Rectal smooth muscle tissue (tissue), 1 donor: Measurements from ENCODE around the gene GRIK2.

Source experiments
- H3K27ac ChIP-seq: one replicate; pipeline ENCODE4 v1.7.0; 2013; ENCODE audit warnings: low read depth, low read length, inconsistent platforms
- H3K27me3 ChIP-seq: one replicate; pipeline ENCODE4 v1.7.0; 2013; ENCODE audit warnings: low read length; ENCODE audit not compliant: control insufficient read depth, insufficient read depth
- H3K36me3 ChIP-seq: one replicate; pipeline ENCODE4 v1.7.0; 2013; ENCODE audit warnings: low read length; ENCODE audit not compliant: control insufficient read depth, insufficient read depth
- H3K4me1 ChIP-seq: one replicate; pipeline ENCODE4 v1.7.0; 2013; ENCODE audit warnings: low read length; ENCODE audit not compliant: control insufficient read depth, insufficient read depth
- H3K4me3 ChIP-seq: one replicate; pipeline ENCODE4 v1.7.0; 2013; ENCODE audit warnings: low read length
- H3K9ac ChIP-seq: one replicate; pipeline ENCODE4 v1.7.0; 2013; ENCODE audit warnings: low read length

GRIK2 gene

DNA sequence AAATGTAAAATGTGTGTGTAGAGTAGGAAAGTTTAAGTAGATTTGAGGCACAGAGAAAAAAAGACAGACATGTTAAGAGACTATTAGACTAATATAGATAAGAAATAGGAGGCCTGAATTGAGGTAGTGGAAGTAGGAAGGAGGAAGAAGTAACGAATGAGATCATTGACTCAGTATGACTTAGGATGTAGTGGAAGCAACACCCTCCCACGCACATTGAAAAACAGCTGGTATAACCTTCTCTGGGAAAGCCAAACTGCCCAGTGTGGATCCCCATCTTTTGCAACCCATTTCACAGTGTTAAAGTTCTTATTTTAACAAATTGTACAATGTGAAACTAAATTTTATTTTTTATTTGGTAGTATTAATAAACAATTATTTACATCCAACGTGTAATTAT is 89.1 kb downstream of the GRIK2 start:
- no peak overlapping the region for H3K27ac ChIP-seq
- no peaks in the 10 kb centered on the region for H3K4me1 ChIP-seq
- no peak overlapping the region for H3K4me3 ChIP-seq
- no peaks in the 10 kb centered on the region for H3K36me3 ChIP-seq
- no peak overlapping the region for H3K9ac ChIP-seq
- no peaks in the 10 kb centered on the region for H3K27me3 ChIP-seq

DNA sequence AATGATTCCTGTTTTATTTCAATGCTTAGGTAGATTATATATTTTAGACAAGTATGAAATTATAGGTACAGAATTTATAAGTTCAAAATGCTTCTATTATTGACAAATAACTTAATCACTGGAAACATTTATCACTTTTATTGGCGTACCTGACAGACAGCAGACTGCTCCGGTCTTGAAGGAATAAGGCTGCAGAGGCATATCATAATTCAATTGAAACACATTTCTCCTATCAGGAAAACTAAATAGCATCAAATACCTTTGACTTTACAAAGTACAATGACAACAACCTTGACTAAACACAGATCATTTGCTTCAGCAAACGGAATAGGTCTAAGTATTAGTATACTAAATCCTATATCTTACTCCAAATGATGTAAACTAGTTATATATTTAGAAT is 91.3 kb downstream of the GRIK2 start:
- H3K36me3 ChIP-seq = no peaks in the 10 kb centered on the region
- no peak overlapping the region for H3K27ac ChIP-seq
- no peaks in the 10 kb centered on the region for H3K27me3 ChIP-seq
- no peaks in the 10 kb centered on the region for H3K4me1 ChIP-seq
- no peak overlapping the region for H3K9ac ChIP-seq
- no peak overlapping the region for H3K4me3 ChIP-seq

DNA sequence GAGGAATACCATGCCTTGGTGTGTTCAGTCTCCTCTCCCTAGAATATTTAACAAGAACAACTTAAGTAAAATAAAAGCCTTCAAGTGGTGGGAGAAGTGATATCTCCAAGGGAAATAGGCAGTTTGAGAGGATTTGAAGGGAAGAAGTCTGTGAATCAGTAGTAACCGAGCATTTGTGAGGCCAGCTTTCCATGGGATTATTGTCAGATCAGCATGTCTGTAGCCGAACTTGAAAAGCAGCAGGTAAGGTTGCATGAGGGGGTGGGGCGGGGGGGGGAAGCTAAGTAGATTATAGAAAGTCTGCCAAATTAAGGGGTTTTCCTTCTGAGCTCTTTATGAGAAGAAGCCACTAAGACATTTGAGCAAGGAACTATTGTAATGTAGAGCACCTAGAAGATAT is 92.6 kb downstream of the GRIK2 start:
- H3K9ac ChIP-seq = no peak overlapping the region
- no peaks in the 10 kb centered on the region for H3K36me3 ChIP-seq
- H3K27ac ChIP-seq = no peak overlapping the region
- H3K27me3 ChIP-seq = no peaks in the 10 kb centered on the region
- no peak overlapping the region for H3K4me3 ChIP-seq
- no peaks in the 10 kb centered on the region for H3K4me1 ChIP-seq

DNA sequence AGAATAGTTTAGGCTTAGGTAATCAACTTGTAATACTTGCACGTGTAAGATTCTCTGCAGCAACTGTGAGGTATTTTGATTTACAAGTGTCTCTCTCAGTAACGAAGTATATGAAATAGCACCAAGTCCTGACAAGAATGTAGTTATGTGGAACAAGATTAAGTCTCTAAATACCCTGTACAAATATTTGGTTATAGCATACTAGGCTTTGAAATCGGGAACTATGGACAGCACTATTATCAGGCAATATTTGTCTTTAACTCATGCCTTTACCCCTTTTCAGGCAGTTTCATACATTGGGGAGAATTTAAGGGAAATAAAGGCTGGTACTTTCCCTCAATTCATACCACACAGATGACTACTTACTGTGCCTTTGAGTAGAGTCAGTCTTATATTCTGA is 93.2 kb downstream of the GRIK2 start:
- Histone ChIP-seq H3K36me3 (no peaks in the 10 kb centered on the region), H3K4me1 (no peaks in the 10 kb centered on the region), H3K4me3 (no peak overlapping the region), H3K27ac (no peak overlapping the region), H3K9ac (no peak overlapping the region), H3K27me3 (no peaks in the 10 kb centered on the region)

DNA sequence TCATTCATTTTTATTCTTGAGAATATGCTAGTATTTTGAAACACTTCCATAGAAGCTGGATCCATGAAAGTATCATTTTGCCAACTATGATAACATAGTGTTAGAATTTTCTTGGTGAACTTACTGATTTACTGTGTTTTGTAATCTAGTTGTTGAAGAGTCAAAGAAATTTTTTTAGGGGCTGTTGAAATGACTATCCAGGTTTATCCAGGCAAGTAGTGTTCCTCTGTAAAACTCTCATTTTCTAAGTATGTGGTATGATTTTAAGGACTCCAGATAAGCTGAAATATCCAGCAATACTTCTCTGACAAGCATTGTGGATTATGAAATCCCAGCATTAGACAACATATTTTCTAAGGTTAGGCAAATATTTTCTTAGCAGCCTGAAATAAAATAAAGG is 95.9 kb downstream of the GRIK2 start:
- Histone ChIP-seq H3K4me1 (no peaks in the 10 kb centered on the region), H3K27me3 (no peaks in the 10 kb centered on the region), H3K36me3 (no peaks in the 10 kb centered on the region), H3K27ac (no peak overlapping the region), H3K4me3 (no peak overlapping the region), H3K9ac (no peak overlapping the region)

DNA sequence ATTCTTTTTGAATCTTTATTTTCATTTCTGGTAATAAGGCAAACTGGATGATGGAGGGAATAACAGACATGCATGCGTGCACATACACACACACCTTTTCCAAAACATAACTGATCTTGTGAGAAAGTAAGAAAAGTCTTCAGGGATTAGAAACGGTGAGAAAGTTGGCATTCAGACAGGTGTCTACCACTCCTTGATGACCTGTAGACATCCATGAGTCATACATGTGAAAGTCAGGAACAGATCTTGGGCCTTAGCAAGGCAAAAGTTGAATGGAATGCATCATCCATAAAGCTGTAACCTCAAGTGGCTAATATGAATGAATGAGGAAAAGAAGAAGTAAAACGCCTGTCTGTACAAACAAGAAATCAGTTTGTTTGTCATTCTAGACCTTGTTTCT is 97.3 kb downstream of the GRIK2 start:
- Histone ChIP-seq H3K4me1 (no peaks in the 10 kb centered on the region), H3K27ac (no peak overlapping the region), H3K36me3 (no peaks in the 10 kb centered on the region), H3K4me3 (no peak overlapping the region), H3K27me3 (no peaks in the 10 kb centered on the region), H3K9ac (no peak overlapping the region)

DNA sequence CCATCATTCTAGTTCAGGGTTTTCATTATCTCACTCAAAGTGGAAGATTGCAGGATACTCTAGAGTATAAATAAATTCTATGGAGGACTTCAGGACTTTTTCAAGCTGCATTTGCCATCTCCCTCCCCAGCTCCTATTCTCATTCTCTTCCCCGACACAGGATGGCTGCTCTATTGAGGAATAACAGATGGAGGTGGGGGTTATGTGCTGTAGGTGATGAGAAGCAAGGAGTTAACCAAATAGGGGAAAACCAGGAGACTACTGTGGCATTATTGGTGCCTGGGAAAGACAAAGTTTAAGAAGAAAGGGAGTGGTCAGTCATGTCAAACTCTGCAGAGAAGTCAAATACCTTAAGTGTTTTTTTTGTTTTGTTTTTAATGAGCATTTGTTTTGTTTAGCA is 109.3 kb downstream of the GRIK2 start:
- H3K36me3 ChIP-seq = no peaks in the 10 kb centered on the region
- H3K27me3 ChIP-seq = no peaks in the 10 kb centered on the region
- H3K9ac ChIP-seq = no peak overlapping the region
- no peaks in the 10 kb centered on the region for H3K4me1 ChIP-seq
- no peak overlapping the region for H3K4me3 ChIP-seq
- no peak overlapping the region for H3K27ac ChIP-seq

DNA sequence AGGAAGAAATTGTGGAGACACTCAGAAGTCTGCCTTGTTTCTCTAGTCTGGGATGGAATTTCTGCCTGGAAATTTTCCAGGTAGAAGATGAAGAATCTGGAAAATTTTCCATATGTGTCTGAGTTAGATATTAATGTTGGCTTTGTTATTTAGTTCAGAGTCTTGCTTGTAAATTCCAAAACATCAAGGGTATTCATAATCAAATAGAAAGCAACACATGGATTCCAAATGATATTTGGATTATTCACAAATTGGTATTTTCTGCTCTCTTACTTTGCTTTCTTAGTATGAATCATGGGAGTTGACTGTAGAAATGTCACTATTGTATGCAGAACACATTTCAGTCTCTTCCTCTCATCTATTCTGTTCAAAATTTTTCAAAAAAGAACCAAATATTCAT is 116.0 kb downstream of the GRIK2 start:
- no peak overlapping the region for H3K4me3 ChIP-seq
- H3K4me1 ChIP-seq = no peaks in the 10 kb centered on the region
- no peak overlapping the region for H3K27ac ChIP-seq
- no peaks in the 10 kb centered on the region for H3K36me3 ChIP-seq
- H3K27me3 ChIP-seq = no peaks in the 10 kb centered on the region
- no peak overlapping the region for H3K9ac ChIP-seq

DNA sequence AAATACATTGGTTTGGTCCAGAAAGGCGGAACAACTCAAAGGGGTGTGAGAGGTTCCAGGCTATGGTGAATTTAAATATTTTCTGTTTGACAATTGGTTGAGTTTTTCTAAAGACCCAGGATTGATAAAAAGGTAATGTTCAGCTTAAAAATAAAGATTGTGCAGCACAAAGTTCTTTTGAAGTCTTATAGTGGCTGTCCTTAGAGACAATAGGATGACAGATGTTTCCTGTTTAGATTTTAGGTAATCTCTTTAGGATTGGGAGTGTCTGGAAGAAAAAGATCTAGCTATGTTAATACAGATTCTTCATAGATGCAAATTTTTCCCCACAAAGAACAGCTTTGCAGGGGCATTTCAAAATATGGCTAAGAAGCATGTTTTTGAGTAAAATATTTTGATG is 119.7 kb downstream of the GRIK2 start:
- H3K4me1 ChIP-seq = no peaks in the 10 kb centered on the region
- no peaks in the 10 kb centered on the region for H3K27me3 ChIP-seq
- H3K36me3 ChIP-seq = no peaks in the 10 kb centered on the region
- no peak overlapping the region for H3K9ac ChIP-seq
- no peak overlapping the region for H3K27ac ChIP-seq
- no peak overlapping the region for H3K4me3 ChIP-seq

DNA sequence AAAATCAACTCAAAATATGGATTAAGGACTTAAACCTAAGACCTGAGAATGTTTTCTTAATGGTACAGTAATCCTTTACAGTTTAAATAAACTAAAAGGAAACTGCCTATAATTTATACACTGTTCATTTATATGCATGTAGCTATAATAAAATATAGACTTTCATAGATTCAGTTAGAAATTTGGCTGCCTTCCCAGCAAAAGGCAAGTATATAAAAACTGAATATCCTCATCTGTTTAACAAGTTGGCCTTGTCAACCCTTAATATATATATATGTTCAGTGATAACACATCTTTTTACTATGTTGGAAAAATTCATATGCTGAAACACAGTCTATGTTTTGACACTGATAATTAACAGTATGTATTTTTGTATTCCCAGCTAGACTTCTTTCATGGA is 123.1 kb downstream of the GRIK2 start:
- Histone ChIP-seq H3K9ac (no peak overlapping the region), H3K36me3 (no peaks in the 10 kb centered on the region), H3K27me3 (no peaks in the 10 kb centered on the region), H3K4me3 (no peak overlapping the region), H3K27ac (no peak overlapping the region), H3K4me1 (no peaks in the 10 kb centered on the region)

DNA sequence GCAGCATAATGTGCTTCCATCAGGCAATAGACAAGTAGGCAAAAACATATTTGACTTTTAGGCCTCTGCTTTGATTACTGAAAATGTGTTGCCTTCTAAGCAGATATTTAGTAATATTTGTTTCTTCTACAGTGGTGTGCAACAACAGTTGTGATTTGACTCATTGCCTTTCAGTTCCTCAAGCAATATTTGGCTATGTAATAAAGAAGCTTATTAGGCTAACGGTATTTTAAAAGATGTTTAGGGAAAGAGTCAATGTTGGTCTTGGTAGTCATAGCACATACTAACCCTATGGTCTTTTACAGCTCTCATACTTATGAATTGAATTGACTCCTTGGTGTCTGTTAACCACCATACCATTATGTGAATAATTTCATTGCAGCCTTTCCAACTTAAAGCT is 124.1 kb downstream of the GRIK2 start:
- Histone ChIP-seq H3K4me1 (no peaks in the 10 kb centered on the region), H3K27ac (no peak overlapping the region), H3K9ac (no peak overlapping the region), H3K4me3 (no peak overlapping the region), H3K36me3 (no peaks in the 10 kb centered on the region), H3K27me3 (no peaks in the 10 kb centered on the region)

DNA sequence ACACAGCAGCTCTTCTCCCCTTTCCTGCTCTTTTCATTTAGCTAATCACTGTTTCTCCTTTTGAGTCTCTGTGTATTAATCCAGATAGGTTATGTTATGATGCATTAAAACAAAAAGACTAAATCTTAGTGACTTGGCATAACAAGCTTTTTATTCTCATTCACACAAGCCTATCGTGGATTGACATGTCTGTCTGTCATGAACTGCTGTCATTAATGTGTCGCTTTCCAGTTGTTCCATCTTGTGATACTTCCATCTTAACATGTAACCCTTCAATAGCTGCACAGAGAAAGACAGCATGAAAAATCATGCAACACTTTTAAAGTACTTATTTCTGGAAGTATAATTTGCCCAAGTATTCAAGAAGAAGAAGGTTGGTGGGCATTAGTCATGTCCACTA is 128.7 kb downstream of the GRIK2 start:
- Histone ChIP-seq H3K27ac (no peak overlapping the region), H3K36me3 (no peaks in the 10 kb centered on the region), H3K4me1 (no peaks in the 10 kb centered on the region), H3K27me3 (no peaks in the 10 kb centered on the region), H3K4me3 (no peak overlapping the region), H3K9ac (no peak overlapping the region)

DNA sequence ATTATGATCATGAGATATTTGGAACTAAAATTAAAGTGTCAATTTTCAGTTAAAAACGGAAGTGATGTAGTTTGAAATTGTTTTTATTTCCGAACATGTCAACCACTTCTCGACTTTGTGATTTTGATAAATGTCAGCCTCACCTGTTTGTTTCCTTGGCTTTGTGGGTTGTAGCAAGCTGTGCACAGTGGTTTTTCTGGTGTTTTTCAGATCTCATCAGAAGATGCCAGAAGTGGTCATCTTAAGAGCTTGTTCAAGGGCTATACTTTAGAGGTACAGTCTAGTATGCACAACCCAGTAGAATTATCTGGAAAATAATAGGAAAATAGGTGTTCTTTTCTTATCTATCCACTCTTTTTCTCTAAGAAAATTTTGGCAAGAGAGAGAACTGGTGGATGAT is 134.0 kb downstream of the GRIK2 start:
- H3K9ac ChIP-seq = no peak overlapping the region
- H3K27ac ChIP-seq = no peak overlapping the region
- no peaks in the 10 kb centered on the region for H3K4me1 ChIP-seq
- H3K4me3 ChIP-seq = no peak overlapping the region
- no peaks in the 10 kb centered on the region for H3K27me3 ChIP-seq
- H3K36me3 ChIP-seq = no peaks in the 10 kb centered on the region

DNA sequence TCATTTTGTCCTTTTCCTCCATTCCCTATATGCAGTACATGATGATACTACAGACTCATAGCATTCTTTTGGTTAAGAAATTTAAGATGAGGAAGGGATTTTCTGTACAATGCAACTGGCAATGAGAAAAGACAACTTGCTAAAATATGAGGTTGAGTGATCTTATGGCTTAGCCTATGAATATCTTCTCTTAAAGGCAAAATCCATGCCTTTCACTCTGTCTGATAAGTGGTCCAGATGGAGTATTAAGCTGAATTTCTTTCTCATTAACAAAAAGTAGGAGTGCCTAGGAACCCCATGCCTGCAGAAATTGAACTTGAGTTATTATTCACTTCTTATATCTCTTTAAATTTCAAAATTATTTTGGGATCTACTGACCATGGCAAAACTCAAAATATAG is 135.3 kb downstream of the GRIK2 start:
- Histone ChIP-seq H3K9ac (no peak overlapping the region), H3K27me3 (no peaks in the 10 kb centered on the region), H3K36me3 (no peaks in the 10 kb centered on the region), H3K27ac (no peak overlapping the region), H3K4me1 (no peaks in the 10 kb centered on the region), H3K4me3 (no peak overlapping the region)
